HG02870 (cell line): ENCODE measurements around the gene SERPINH1.
"Not testable (repeated sequence)": the region's sequence is repeated elsewhere in the genome, so short reads cannot be mapped to it uniquely, and the experiment has no call there.

Source experiments
- ATAC-seq: cut with Tn5 transposase; IDR thresholded peaks from one replicate; pipeline ENCODE4 v1.9.1; 2021; ENCODE audit warnings: mild to moderate bottlenecking, moderate library complexity; ENCODE audit not compliant: unreplicated experiment

SERPINH1 gene

DNA sequence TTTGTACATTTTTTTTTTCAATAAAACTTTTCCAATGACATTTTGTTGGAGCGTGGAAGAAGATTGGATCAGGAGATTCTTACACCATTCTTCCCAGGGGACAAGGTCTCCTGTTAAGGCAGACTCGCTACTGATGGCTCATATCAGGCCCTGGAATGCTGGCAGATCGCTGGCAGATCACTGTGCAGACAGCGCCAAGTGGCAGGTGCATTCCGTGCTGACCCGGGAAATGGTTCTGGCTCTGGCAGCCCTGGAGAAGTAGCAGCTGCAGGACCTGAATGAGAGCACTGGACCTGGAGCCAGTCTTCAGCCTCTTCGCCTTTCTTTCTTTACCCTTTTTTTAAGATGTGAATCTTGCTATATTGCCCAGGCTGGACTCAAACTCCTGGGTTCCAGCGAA, 10.7 kb downstream of the SERPINH1 start:
- ATAC-seq, result no peak

DNA sequence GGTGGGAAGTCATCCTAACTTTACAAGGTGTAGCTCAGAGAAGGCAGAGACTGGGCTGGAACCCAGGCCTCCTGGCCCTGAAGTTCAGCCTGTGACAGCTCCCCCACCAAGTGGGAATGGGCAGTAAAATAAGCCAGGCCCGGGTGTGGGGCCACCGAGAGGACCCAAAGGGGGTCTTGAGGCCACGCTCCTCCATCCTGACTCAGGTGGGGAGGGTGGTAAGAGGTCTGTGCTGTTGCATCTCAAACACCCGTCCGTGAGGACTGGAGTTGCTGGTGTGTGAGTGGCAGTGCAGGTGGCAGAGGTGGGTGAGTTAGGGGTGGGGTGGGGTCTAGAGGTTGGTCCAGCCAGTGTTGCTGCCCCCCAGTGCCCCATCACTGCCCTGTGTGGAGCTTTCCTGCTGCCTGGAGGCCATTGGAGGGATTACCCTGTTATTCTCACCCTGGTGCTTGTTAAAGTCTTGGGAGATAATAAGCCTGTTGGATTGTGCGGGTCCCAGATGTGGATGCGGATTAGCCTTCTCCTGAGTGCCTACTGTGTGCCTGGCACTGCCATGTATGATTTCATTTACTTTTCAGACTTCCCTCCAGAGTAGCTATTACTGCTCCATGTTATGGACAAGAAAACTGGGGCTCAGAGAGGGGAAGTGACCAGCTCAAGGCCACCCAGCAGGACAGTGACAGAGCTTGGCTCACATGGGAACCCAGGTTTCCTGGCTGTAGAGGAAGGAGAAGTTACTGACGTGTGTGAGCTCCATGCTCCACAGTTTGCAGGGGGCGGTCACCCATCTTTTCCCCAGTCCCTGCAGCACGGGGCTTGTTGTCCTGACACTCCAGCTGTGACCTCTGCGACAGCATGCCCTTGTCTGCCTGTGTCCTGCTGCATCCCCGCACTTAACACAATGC, 12.9 kb downstream of the SERPINH1 start:
- ATAC-seq, result no peak

DNA sequence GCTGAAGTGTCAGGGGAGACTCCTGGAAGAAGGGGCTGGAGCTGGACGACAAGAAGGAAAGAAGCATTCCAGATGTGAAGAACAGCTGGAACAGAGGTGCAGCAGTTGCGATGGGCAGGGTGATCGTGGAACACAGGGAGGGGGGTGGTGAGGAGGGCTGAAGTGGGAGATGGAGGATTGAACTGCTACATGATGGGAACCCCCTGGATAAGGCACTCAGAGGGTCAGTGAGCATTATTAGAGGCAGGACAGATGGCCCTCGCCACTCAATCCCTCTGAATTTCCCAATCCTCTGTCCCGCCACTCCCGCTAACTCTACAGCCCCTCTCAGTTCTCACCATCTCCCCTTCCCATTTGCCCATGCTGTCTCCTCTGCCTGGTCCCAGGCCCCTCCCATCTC, 14.0 kb downstream of the SERPINH1 start:
- ATAC-seq, result no peak

DNA sequence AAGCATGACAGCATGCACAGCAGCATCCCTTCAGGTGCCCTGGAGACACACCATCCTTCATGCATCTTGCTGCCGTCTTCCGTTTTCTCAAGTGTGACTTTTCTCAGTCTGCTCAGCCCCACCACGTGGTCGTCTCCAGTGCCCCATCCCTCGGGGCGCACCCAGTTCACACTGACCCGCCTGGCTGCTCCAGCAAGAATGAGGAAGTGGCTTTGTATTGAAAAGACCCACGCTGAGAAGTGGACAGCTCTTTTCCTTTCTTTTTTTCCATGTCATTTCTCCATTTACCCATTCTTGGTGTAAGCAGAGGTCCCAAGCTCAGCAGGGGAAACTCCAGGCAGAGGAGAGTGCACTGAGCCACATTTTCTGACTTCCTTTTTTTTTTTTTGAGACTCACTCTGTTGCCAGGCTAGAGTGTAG, 14.5 kb downstream of the SERPINH1 start:
- ATAC-seq, result no peak

DNA sequence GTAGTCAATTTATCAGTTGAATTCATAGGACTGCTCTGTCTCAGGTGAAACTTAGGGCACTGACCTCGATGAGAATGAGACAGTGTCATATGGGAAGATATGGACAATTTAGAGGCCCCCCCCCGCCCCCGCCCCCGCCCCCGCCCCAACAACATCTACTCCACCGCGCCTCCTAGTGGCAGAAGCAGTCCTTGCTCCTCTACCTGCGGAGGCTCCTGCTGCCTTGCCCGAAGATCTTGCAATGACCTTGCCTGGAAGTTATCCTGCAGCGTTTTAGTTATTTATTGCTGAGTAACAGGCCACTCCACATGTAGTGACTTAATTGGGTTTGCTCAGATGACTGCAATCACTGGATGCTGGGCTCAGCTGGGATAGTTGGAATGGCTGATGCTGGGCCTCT, 15.2 kb downstream of the SERPINH1 start:
- no peak for ATAC-seq

DNA sequence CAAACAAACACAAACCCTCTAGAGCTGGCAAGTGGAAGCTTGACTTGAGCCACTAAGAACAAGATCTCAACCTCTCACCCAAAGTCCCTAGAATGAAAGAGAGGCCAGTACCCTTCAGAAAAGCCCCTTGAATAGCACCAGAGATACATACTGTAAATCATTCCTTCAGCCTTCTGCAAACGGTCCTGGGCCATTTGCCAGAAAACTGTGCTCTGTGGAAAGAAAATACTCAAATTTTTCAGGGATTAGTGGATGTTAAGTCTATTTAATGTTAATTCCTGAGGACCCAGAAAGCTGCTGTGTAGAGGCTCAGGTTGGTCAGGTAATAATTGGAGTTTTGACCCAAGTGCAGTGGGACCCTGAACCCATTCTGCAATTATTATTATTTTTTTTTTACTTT, 16.9 kb downstream of the SERPINH1 start:
- ATAC-seq, result no peak

DNA sequence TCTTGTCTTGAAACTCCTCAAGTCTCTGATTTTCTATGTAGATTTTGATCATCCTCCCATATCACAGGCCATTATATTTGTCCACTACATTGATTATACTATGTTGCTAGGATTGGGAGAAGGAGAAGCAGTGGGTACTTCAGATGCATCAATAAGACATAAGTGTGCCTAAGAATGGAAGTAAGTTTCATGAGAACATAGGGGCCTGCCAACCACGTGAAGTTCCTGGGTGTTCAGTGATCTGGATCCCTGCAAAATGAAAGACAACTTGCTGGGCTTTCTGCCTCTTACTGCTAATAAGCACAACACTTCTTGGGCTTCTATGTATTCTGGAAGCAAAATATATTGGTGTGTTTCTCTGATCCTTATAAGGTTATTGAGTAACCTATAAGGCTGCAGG, 17.8 kb downstream of the SERPINH1 start:
- no peak for ATAC-seq

DNA sequence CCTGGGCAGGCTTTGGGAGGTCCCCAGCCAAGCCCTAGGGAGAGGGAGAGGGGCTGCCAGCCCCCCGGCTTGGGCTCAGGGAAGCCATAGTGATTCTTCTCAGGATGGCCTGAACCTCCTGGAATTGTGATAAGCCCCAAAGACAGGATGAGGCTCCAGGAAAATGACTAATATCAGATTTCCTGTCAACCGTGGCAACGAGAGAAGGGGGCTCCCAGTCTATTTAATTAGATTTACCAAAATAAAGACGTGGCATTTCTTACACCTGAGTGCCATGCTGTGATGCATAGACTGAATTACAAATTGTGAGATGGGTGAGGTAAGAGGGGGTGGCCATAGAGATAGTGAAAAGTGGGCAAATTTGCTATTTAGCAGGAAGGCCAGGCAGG, 20.4 kb downstream of the SERPINH1 start:
- no peak for ATAC-seq

DNA sequence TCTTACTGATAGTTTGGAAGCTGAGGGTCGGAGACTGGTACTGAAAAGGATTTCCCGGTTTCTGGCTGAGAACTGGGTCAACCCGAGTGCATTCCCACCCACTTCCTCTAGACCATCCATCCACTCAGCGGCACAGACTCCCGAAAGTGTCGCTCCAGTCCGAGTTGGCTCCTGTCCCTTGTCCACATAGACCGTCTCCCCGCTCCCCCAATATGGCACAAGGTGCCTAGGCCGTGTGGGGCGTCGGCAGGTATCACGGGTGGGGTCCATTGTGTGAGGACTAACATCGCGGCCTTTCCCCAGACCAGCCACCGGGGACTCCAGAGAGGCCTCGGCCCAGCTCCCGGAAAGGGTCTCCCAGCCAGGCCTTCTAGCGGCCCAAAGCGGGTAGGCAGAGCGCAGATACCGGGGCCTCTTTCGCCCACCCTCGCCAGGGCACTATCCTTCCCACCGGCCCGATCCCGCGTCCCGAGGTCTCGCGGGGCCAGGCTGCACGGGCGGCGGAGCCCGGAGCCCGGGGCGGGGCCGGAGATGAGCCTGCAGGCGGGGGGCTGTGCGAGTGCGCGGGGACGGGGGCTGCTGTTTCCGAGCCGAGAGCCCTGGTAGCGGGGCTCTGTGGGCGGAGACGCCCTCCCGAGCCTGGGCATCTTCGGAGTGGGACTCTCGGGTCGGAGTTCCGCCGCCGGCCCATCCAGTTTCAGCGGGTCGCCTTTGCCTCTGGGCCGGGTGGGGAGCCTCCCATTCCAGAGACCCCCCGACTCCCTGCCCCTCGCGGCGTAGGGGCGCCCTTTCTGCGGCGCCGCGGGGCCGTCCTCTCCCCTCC, 21.1 kb downstream of the SERPINH1 start:
- ATAC-seq, result peak; percentile 71

DNA sequence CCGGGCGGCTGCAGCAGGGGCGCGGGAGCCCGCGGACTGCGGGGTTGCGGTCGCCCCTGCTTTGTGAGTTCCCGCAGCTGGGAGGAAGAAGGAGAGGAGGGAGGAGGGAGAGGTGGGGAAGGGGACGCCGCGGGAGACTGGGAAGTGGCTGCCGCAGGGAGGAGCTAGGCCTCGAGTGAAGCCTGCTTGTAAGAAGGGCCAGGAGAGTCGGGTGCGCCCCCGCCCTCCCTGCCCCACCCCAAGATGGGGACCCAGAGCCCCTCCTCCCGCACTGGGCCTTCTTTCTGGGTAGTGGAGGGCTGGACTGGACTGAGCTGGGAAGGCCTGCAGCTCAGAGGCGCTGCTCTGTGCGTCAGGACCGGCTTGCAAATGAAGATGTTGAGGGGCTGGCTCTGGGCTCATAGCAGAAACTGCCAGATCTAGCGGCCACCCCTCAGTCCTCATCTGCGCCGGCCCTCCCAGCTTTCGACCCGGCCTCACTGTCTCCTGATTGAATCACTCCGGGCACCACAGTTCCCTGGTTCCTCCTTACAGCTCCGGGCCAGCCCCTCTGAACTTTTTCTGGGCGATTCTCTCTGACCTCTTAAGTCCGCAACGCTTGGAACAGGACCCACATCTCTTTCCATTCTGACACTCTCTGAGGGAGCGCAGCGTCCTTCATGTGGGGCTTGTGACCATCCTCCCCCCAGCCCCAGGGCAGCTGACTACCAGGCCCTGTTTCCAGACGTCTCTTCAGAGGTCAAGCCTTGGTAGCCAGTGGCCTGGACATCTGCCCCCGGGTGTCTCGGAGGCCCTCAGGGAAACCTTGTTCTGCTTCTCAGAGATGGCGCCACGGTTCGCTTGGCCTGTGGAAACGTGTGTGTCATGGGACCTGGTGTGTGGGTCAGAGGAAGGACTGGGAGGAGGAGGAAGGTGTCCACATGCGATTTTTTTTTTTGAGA, 21.9 kb downstream of the SERPINH1 start:
- no peak for ATAC-seq

DNA sequence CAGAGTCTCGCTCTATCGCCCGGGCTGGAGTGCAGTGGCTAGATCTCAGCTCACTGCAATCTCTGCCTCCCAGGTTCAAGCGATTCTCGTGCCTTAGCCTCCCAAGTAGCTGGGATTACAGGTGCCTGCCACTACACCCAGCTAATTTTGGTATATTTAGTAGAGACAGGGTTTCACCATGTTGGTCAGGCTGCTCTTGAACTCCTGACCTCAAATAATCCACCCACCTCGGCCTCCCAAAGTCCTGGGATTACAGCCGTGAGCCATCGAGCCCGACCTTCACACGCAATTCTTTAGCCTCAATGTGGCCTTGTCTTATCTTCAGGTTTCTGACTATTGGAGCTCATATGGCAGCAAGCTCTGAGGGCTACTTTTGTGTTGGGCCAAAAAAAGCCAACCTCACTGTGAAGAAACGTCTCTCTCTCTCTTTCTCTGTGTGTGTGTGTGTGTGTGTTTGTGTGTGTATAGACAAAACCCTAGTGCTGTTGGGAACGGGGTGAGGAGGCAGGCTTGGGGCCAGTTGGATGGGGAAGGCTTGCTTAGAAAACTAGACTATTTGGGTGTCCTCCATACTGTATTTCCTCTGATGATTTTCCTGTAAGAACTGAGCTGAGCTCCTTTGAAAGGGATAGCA, 22.7 kb downstream of the SERPINH1 start:
- ATAC-seq, result not testable (repeated sequence)

DNA sequence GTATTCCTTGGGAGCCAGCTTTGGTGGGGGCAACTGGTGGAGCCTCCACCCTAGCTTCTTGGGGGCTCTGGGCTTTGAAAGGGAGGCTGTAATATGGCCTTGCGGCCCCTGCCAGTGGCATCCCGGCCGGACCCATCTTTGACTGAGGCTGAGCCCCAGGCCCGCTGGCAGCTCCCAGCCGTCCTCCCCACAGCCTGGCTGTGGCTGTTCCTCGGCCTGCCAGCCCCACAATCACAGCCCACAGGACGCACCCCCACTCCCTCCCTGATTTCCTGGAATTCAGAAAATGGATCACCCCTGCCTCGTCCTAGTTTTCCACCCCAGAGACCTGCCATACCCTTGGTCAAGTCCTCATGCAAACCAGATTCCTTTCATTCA, 23.2 kb downstream of the SERPINH1 start:
- no peak for ATAC-seq

DNA sequence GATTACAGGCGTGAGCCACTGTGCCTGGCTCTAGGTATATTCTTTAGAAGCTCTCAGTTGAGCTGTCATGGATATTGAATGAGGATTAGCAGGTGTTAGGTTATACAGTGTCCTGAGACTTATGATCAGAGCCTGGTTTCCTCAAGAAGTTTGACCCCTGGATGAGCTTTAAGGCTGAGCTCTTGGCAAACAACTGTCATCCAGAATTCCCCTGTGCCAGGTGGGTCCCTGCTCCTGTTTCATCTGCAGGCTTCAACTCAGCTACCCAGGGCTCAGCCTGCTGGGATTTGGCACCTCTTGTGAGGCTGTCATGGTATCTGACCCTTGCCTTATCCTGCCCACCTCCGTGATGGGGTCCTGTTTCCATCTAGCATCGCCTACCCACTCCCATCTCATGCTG, 24.3 kb downstream of the SERPINH1 start:
- no peak for ATAC-seq

DNA sequence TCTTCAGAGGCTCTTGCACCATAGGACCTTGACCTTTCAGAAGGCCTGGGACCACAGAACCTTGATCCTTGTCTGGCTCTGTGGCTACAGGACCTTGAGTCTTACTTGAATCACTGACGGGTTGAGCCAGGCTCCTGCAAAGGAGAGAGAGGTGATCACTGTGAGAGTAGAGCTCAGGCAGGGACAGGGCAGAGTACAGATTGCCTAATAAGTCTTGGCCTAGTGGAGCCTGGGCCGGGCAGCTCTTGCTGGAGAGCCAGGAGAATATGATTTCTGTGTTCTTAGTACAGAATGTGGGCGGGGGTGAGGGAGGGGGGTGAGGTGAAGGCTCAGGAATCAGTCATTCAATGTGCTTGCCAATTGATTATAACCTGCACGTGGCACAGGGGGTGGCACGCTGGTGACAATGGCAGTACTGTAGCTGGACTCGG, 26.0 kb downstream of the SERPINH1 start:
- ATAC-seq, result no peak

DNA sequence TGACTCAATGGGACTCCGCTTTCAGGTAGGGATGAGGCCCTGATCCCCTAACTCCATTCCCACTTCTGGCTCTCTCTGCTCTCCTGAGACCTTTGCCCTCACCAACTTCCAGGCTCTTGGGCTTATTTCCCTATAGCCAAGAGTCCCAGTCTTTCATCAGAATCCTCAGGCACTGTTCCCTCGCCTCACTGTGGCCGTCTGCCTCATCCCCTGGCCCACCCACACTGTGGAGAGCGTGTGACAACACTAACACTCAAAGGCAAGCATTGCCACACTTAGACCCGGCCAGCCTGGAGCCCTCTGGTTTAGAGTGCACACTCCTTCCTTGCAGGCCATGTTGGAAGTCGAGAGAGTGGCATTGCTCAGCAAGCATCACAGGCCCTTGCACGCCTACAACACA, 27.0 kb downstream of the SERPINH1 start:
- ATAC-seq, result no peak

DNA sequence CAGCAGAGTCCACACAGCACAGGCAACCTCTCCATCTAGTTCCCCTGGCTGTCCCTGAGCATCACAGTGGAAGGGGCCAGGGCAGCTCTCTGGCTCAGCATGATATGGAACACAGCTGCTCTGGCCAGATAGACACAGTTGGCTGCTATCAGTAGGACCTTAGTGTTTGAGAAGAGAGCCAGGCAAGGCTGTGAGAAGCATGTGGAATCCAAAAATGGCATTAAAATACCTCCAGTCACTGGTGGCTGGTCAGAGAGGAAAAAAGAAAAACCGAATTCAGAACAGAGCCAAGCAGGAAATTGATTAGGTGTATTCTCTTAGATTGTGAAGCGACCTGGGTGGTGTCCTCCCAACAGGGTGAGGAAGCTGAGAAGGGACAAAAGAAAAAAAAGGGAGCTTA, 27.9 kb downstream of the SERPINH1 start:
- ATAC-seq, result no peak

DNA sequence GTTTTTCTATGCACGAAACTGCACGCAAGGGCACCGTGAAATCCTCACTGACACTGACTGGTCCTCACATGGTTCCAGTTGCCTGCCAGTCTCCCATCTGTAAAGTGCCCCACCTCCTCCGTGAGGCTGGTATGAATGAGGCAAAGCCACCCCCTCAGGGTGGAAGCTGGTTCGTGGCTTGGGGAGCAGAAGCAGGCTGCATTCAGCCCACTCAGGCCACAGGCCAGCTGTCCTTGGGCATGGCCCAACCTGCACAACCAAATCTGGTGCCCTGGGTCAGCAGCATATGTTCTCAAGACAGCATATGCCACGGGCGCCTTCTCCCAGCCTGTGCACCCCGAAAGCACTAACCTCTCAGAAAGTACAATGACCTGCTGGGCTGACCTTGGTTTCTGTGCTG, 29.3 kb downstream of the SERPINH1 start:
- ATAC-seq, result no peak

DNA sequence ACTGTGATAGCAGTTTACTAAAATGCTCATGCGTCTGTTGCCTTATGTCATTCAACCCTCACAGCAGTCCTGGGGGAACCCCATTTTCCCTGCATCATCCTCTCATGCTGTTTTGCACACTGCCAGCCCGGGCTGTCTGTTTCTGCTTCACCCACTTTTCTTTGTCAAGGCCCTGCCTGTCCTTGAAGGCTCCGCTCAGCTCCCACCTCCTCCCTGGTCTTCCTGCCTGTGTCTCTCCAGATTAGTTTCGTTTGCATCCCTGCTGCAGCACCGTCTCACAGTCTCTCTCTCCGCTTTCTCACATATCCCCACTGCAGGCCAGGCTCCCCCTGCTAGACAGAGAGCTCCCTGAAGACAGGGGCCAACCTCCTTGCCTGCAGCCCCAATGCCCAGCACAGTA, 29.9 kb downstream of the SERPINH1 start:
- ATAC-seq, result no peak

DNA sequence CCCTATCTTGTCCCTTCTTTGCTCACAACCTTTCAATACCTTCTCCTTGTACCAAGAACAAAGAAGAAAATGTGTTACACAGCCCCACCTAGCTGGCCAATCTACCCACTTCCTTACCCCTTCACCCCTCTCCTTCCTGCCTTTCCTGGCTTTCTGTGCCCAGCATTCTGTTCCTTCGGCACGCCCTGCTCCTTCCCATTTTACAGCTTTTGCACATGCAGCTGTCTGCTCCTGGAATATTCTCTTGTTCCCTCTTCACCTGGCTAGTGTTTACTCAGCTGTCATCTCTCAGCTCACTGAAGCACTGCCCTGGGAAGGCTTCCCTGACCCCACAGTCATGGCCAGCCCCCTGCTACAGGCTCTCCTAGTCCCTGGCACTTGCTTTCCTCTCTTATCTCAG, 30.7 kb downstream of the SERPINH1 start:
- no peak for ATAC-seq

DNA sequence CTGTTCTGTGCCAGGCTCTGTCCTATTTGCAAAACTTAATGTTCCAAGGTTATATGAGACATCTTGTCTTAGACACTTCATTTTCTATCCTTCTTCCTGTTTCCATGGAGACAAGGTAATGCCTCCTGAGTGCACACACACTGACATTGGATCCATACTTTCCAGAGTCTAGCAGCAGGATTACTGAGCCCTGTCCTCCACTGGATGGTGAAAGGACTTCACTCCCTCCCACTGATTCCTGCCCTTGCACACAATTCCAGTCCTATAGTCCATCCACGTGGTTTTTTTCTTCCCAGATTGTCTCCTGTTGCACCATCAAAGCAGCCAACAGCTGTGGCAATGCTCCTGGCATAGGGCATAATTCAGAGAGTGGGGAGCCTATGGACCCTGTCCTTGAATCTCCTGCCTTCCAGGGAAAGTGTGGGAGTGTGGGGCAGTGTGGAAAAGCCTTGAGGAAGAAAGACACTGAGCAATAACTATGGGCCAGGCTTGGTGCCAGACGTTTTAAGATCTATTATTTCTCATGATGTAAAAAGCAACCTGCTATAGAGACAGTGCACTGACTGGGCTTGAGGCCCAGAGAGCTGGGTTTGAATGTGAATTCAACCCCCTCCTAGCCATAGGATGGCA, 31.3 kb downstream of the SERPINH1 start:
- no peak for ATAC-seq
